Esophagus muscularis mucosa (tissue), 4 donors: ENCODE measurements around the gene CALHM2. TPM values are rescaled to one million over a fixed set of nuclear protein-coding genes. Genes with fewer than 3 reads are reported as not detected.

Source experiments
- DNase-seq: peaks from one replicate; pipeline ENCODE4 v3.0.0-alpha.2; 2017; ENCODE audit errors: extremely low spot score
- H3K27ac ChIP-seq, 4 donors: fragments of 200-600 bp; sonication (generic); replicated peaks in 1 of 4; 1 replicate in 3 of 4; 2 replicates in 1 of 4; pipeline ENCODE4 v1.5.1; 2016 to 2019; ENCODE audit warnings: mild to moderate bottlenecking in 1 of 4
- H3K27me3 ChIP-seq, 4 donors: fragments of 200-600 bp; sonication (generic); one replicate each; pipeline versions ENCODE4 v1.5.1 to v1.6.0; 2016 to 2019
- H3K36me3 ChIP-seq, 4 donors: fragments of 200-600 bp; sonication (generic); one replicate each; pipeline ENCODE4 v1.5.1; 2016 to 2019
- H3K4me1 ChIP-seq, 4 donors: fragments of 200-600 bp; sonication (generic); one replicate each; pipeline ENCODE4 v1.5.1; 2016 to 2019
- H3K4me3 ChIP-seq, 4 donors: fragments of 200-600 bp; sonication (generic); 1 replicate in 2 of 4; 2 replicates in 2 of 4; pipeline ENCODE4 v1.5.1; 2016 to 2019; ENCODE audit warnings: mild to moderate bottlenecking in 4 of 4, moderate library complexity in 1 of 4
- H3K9me3 ChIP-seq, 4 donors: fragments of 200-600 bp; sonication (generic); 1 replicate in 3 of 4; 2 replicates in 1 of 4; pipeline ENCODE4 v1.5.1; 2016 to 2019
- CTCF ChIP-seq, 3 experiments: fragments of 200-600 bp in 2 of 3; fragments of 450-650 bp in 1 of 3; sonication (generic) in 2 of 3; IDR thresholded peaks; one replicate each; pipeline ENCODE4 v1.5.1; 2017 to 2019; ENCODE audit warnings: antibody characterized with exemption in 3 of 3, mild to moderate bottlenecking in 2 of 3, moderate library complexity in 1 of 3
- EP300 ChIP-seq: sonication (generic); formaldehyde crosslinking; IDR thresholded peaks from one replicate; pipeline ENCODE4 v1.6.1; 2017; ENCODE audit warnings: antibody characterized with exemption
- POLR2A ChIP-seq: fragments of 450-650 bp; IDR thresholded peaks from one replicate; pipeline ENCODE4 v1.6.1; 2017; ENCODE audit warnings: antibody characterized with exemption, moderate library complexity, mild to moderate bottlenecking, low read depth
- POLR2AphosphoS5 ChIP-seq, 2 donors: sonication (generic); formaldehyde crosslinking; IDR thresholded peaks; one replicate each; pipeline ENCODE4 v1.6.1; 2017; ENCODE audit warnings: antibody characterized with exemption in 2 of 2
- WGBS: methylation state at CpG from one replicate; pipeline ENCODE4 v1.1.5; 2018; 5-methylcytosine and 5-hydroxymethylcytosine counted together
- intact Hi-C: fragments of 100-400 bp; cut with DNase I; formaldehyde crosslinking; loops from one replicate; pipeline ENCODE4 v1.15.1; 2023
- total RNA-seq, 4 donors: library from RNA; depleted of rRNA; stranded (reverse); fragments of >200 nt; gene quantifications; one replicate each; pipeline versions ENCODE4 v1.1.0 to v1.2.1, GENCODE V29; 2016

CALHM2 gene
- total RNA-seq, 4 donors from 2014 or later, result 44.4 to 69.9 (median 62.8) TPM

- H3K4me3 ChIP-seq, result no peak within 1 kb of the TSS
- H3K36me3 ChIP-seq, result no peaks in the 10 kb centered on the region
- TF ChIP-seq EP300, result no peak
- TF ChIP-seq POLR2AphosphoS5 (IDR thresholded peaks at IDR 0.05), result no peak
- TF ChIP-seq CTCF (IDR thresholded peaks at IDR 0.05), result no peak
- no peak for TF ChIP-seq POLR2A
- no peak within 1 kb of the TSS for H3K27ac ChIP-seq
- DNase-seq, result no peak
- peaks cover 0 to 6% (median 0%) of the 10 kb centered on the region in 4 donors for H3K27me3 ChIP-seq
- peaks cover 0 to 8% (median 3%) of the 10 kb centered on the region in 4 donors for H3K4me1 ChIP-seq
- no peaks in the 10 kb centered on the region for H3K9me3 ChIP-seq
- WGBS, result 65% methylated on average over 5 of the region's 7 CpGs
- intact Hi-C loops, result no loop called here
Observed at GRCh38 chr10:103479135-103479534, 27.0 kb upstream of the CALHM2 start, which contains the start of gene CALHM3. CALHM3 (minus strand) TSS chr10:103479240; CDS start chr10:103479032, 208 bp downstream.

GRCh38 chr10:103478671-103479070, 26.5 kb upstream of the CALHM2 start:
- intact Hi-C loops, result no loop called here

GRCh38 chr10:103476046-103476768, 24.0 kb upstream of the CALHM2 start:
- intact Hi-C loops, result no loop called here
- no peak for DNase-seq
- H3K4me3 ChIP-seq, result no peak overlapping the region
- H3K4me1 ChIP-seq, result peaks cover 0 to 16% (median 4%) of the 10 kb centered on the region in 4 donors
- H3K27ac ChIP-seq, result no peak overlapping the region
- H3K9me3 ChIP-seq, result no peaks in the 10 kb centered on the region
- 55% methylated on average over 6 of the region's 11 CpGs for WGBS
- no peak for TF ChIP-seq POLR2A
- TF ChIP-seq EP300, result no peak
- no peak for TF ChIP-seq POLR2AphosphoS5 (IDR thresholded peaks at IDR 0.05)
- TF ChIP-seq CTCF (IDR thresholded peaks at IDR 0.05), result no peak
- no peaks in the 10 kb centered on the region for H3K36me3 ChIP-seq
- peaks cover 0 to 6% (median 0%) of the 10 kb centered on the region in 4 donors for H3K27me3 ChIP-seq

More at GRCh38 chr10:103478671-103479070, 26.5 kb upstream of the CALHM2 start:
- no peak for DNase-seq
- no peak overlapping the region for H3K27ac ChIP-seq
- TF ChIP-seq EP300, result no peak
- TF ChIP-seq POLR2A, result no peak
- TF ChIP-seq POLR2AphosphoS5 (IDR thresholded peaks at IDR 0.05), result no peak
- TF ChIP-seq CTCF (IDR thresholded peaks at IDR 0.05), result no peak
- no peak overlapping the region for H3K4me3 ChIP-seq
- H3K9me3 ChIP-seq, result no peaks in the 10 kb centered on the region
- peaks cover 0 to 6% (median 0%) of the 10 kb centered on the region in 4 donors for H3K27me3 ChIP-seq
- 97% methylated on average over 15 of the region's 22 CpGs for WGBS
- H3K36me3 ChIP-seq, result no peaks in the 10 kb centered on the region
- peaks cover 0 to 8% (median 3%) of the 10 kb centered on the region in 4 donors for H3K4me1 ChIP-seq

- H3K36me3 ChIP-seq, result no peaks in the 10 kb centered on the region
- no peak for TF ChIP-seq POLR2AphosphoS5 (IDR thresholded peaks at IDR 0.05)
- no peak for TF ChIP-seq POLR2A
- TF ChIP-seq CTCF (IDR thresholded peaks at IDR 0.05), result no peak
- no peak for TF ChIP-seq EP300
- no peak overlapping the region for H3K4me3 ChIP-seq
- WGBS, result 83% methylated on average over 3 of the region's 4 CpGs
- no peaks in the 10 kb centered on the region for H3K9me3 ChIP-seq
- H3K27ac ChIP-seq, result no peak overlapping the region
- peaks cover 0 to 6% (median 0%) of the 10 kb centered on the region in 4 donors for H3K27me3 ChIP-seq
- H3K4me1 ChIP-seq, result peaks cover 0 to 18% (median 3%) of the 10 kb centered on the region in 4 donors
- intact Hi-C loops, result no loop called here
- DNase-seq, result no peak
Observed at GRCh38 chr10:103475437-103475836, 23.3 kb upstream of the CALHM2 start.
